ENCODE measurements around the gene SFI1.

DNA sequence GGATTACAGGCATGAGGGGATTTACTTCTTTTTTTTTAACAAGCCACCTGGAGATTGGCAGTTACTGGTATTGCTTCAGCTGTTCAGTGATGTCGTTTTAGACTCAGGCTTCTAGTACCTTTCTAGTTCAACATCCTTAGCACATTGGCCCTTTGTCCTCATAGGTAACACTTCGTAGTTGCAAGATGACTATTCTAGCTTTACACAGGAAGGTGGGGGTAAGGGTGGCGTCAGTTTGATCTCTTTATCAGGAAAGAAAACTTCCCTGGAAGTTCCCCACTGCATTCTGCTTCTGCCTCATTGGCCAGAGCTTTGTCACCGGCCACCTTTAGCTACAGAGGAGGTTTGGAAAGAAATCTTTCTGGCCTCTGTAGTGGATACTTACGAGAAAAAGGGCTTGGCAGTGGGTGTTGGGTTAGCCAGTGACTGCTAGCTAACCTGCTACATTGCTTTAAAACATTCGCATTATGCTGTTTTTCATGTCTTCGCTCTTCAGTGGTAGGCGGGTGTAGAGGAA lies 40.7 kb downstream of the SFI1 start:
- TF ChIP-seq, protein P1, sequence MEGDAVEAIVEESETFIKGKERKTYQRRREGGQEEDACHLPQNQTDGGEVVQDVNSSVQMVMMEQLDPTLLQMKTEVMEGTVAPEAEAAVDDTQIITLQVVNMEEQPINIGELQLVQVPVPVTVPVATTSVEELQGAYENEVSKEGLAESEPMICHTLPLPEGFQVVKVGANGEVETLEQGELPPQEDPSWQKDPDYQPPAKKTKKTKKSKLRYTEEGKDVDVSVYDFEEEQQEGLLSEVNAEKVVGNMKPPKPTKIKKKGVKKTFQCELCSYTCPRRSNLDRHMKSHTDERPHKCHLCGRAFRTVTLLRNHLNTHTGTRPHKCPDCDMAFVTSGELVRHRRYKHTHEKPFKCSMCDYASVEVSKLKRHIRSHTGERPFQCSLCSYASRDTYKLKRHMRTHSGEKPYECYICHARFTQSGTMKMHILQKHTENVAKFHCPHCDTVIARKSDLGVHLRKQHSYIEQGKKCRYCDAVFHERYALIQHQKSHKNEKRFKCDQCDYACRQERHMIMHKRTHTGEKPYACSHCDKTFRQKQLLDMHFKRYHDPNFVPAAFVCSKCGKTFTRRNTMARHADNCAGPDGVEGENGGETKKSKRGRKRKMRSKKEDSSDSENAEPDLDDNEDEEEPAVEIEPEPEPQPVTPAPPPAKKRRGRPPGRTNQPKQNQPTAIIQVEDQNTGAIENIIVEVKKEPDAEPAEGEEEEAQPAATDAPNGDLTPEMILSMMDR (IDR thresholded peaks at IDR 0.05): no peak
- no peak for TF ChIP-seq POLR2A (IDR thresholded peaks at IDR 0.05; ENCODE audit: low read depth)
